ENCODE measurements around the gene SETMAR.
"Not testable (repeated sequence)": the region's sequence is repeated elsewhere in the genome, so short reads cannot be mapped to it uniquely, and the experiment has no call there.

SETMAR gene

GRCh38 chr3:4314688-4315087 lies 11.5 kb downstream of the SETMAR start:
- no peak for DNase-seq

- DNase-seq = no peak
Measured at GRCh38 chr3:4320096-4320911, 17.1 kb downstream of the SETMAR start.

- no peak for DNase-seq
Measured at GRCh38 chr3:4321732-4322131, 18.6 kb downstream of the SETMAR start.

- no peak for DNase-seq
Measured at GRCh38 chr3:4322635-4323034, 19.5 kb downstream of the SETMAR start.

GRCh38 chr3:4323246-4324027 lies 20.3 kb downstream of the SETMAR start:
- DNase-seq = no peak

GRCh38 chr3:4326868-4327267 lies 23.7 kb downstream of the SETMAR start:
- no peak for DNase-seq

GRCh38 chr3:4329806-4330205 lies 26.6 kb downstream of the SETMAR start:
- DNase-seq = not testable (repeated sequence)

- DNase-seq = no peak
Measured at GRCh38 chr3:4332111-4332510, 28.9 kb downstream of the SETMAR start.

GRCh38 chr3:4332574-4332973 lies 29.4 kb downstream of the SETMAR start:
- DNase-seq = no peak

GRCh38 chr3:4332991-4333390 lies 29.8 kb downstream of the SETMAR start:
- DNase-seq = no peak

- no peak for DNase-seq
Measured at GRCh38 chr3:4334548-4334947, 31.4 kb downstream of the SETMAR start.

GRCh38 chr3:4335840-4336562 lies 32.8 kb downstream of the SETMAR start:
- no peak for DNase-seq

GRCh38 chr3:4336850-4337546 lies 33.8 kb downstream of the SETMAR start:
- no peak for DNase-seq

- no peak for DNase-seq
Measured at GRCh38 chr3:4338751-4339150, 35.6 kb downstream of the SETMAR start.

- DNase-seq = no peak
Measured at GRCh38 chr3:4340077-4340410, 36.9 kb downstream of the SETMAR start.

GRCh38 chr3:4340411-4341335 lies 37.5 kb downstream of the SETMAR start:
- DNase-seq = peak; percentile 17

- DNase-seq = no peak
Measured at GRCh38 chr3:4341336-4341675, 38.1 kb downstream of the SETMAR start.

- DNase-seq = no peak
Measured at GRCh38 chr3:4343258-4343657, 40.1 kb downstream of the SETMAR start.

GRCh38 chr3:4350789-4351163 lies 47.6 kb downstream of the SETMAR start:
- DNase-seq = peak; percentile 72

GRCh38 chr3:4351164-4351855 lies 48.1 kb downstream of the SETMAR start:
- peak; percentile 50 for DNase-seq

- no peak for DNase-seq
Measured at GRCh38 chr3:4351872-4352271, 48.7 kb downstream of the SETMAR start.
